SK-N-SH treated with all-trans-retinoic acid at 6 μM for 48 hours (cell line): ENCODE measurements around the gene CISD3.

Experiments
- ATAC-seq: fragments of 200-7000 bp; cut with Tn5 transposase; 3 replicates; pipeline ENCODE4 v1.9.1; 2020; ENCODE audit warnings: mild to moderate bottlenecking, moderate library complexity
- ARNTL ChIP-seq: fragments of 450-650 bp; formaldehyde crosslinking; IDR thresholded peaks from 2 replicates; pipeline ENCODE4 v1.5.0; 2020; ENCODE audit warnings: low read depth, mild to moderate bottlenecking, moderate library complexity, borderline replicate concordance
- BACH2 ChIP-seq: fragments of 250-450 bp; sonication (Bioruptor Pico); IDR thresholded peaks from 2 replicates; pipeline ENCODE4 v1.9.0; 2021; ENCODE audit warnings: mild to moderate bottlenecking, borderline replicate concordance
- CREB5 ChIP-seq: fragments of 250-450 bp; sonication (Bioruptor Pico); IDR thresholded peaks from 2 replicates; pipeline ENCODE4 v1.5.1; 2020; ENCODE audit warnings: low read depth, mild to moderate bottlenecking, moderate library complexity
- CSDC2 ChIP-seq: fragments of 250-450 bp; sonication (Bioruptor Pico); IDR thresholded peaks from 2 replicates; pipeline ENCODE4 v1.5.0; 2020; ENCODE audit warnings: mild to moderate bottlenecking, moderate library complexity
- CSRNP3 ChIP-seq: fragments of 250-450 bp; sonication (Bioruptor Pico); IDR thresholded peaks from 2 replicates; pipeline ENCODE4 v1.5.1; 2021; ENCODE audit warnings: mild to moderate bottlenecking, moderate library complexity
- ESRRG ChIP-seq: fragments of 250-450 bp; sonication (Bioruptor Pico); IDR thresholded peaks from 2 replicates; pipeline ENCODE4 v1.6.1; 2021; ENCODE audit warnings: mild to moderate bottlenecking
- ISL1 ChIP-seq: fragments of 250-450 bp; sonication (Bioruptor Pico); IDR thresholded peaks from 2 replicates; pipeline ENCODE4 v2.1.2; 2022; ENCODE audit warnings: mild to moderate bottlenecking, moderate library complexity
- OSR1 ChIP-seq: fragments of 250-450 bp; sonication (Bioruptor Pico); IDR thresholded peaks from 2 replicates; pipeline ENCODE4 v1.8.0; 2022; ENCODE audit warnings: moderate library complexity, mild to moderate bottlenecking, inconsistent platforms
- PATZ1 ChIP-seq: fragments of 250-450 bp; sonication (Bioruptor Pico); IDR thresholded peaks from 2 replicates; pipeline ENCODE4 v1.8.0; 2020; ENCODE audit warnings: mild to moderate bottlenecking, moderate library complexity, borderline replicate concordance
- PPARA ChIP-seq: fragments of 250-450 bp; sonication (Bioruptor Pico); IDR thresholded peaks from 2 replicates; pipeline ENCODE4 v1.5.0; 2020; ENCODE audit warnings: mild to moderate bottlenecking, borderline replicate concordance
- RARB ChIP-seq: fragments of 250-450 bp; sonication (Bioruptor Pico); IDR thresholded peaks from 2 replicates; pipeline ENCODE4 v1.8.0; 2021; ENCODE audit warnings: mild to moderate bottlenecking, moderate library complexity
- SNAI2 ChIP-seq: fragments of 250-450 bp; sonication (Bioruptor Pico); IDR thresholded peaks from 2 replicates; pipeline ENCODE4 v1.5.0; 2020; ENCODE audit warnings: mild to moderate bottlenecking, moderate library complexity
- TCF4 ChIP-seq: fragments of 250-450 bp; sonication (Bioruptor Pico); IDR thresholded peaks from 2 replicates; pipeline ENCODE4 v1.8.0; 2021; ENCODE audit warnings: mild to moderate bottlenecking, moderate library complexity, borderline replicate concordance
- TOX ChIP-seq: fragments of 250-450 bp; sonication (Bioruptor Pico); IDR thresholded peaks from 2 replicates; pipeline ENCODE4 v1.8.0; 2021; ENCODE audit warnings: mild to moderate bottlenecking, moderate library complexity, borderline replicate concordance
- TSHZ2 ChIP-seq: fragments of 250-450 bp; sonication (Bioruptor Pico); IDR thresholded peaks from 2 replicates; pipeline ENCODE4 v1.5.0; 2020; ENCODE audit warnings: mild to moderate bottlenecking, moderate library complexity
- ZC3H10 ChIP-seq: fragments of 250-450 bp; sonication (Bioruptor Pico); IDR thresholded peaks from 2 replicates; pipeline ENCODE4 v1.5.1; 2021; ENCODE audit warnings: mild to moderate bottlenecking, moderate library complexity
- ZFP3 ChIP-seq: fragments of 250-450 bp; sonication (Bioruptor Pico); IDR thresholded peaks from 2 replicates; pipeline ENCODE4 v1.5.0; 2020; ENCODE audit warnings: mild to moderate bottlenecking, moderate library complexity
- ZNF565 ChIP-seq: fragments of 450-650 bp; formaldehyde crosslinking; conservative IDR thresholded peaks from 2 replicates; pipeline ENCODE4 v1.5.0; 2020; ENCODE audit warnings: low read depth, mild to moderate bottlenecking, moderate library complexity
- ZNF70 ChIP-seq: fragments of 450-650 bp; formaldehyde crosslinking; IDR thresholded peaks from 2 replicates; pipeline ENCODE4 v1.5.0; 2020; ENCODE audit warnings: mild to moderate bottlenecking, moderate library complexity
- ZNF8 ChIP-seq: fragments of 450-650 bp; formaldehyde crosslinking; IDR thresholded peaks from 2 replicates; pipeline ENCODE4 v1.5.0; 2020; ENCODE audit warnings: mild to moderate bottlenecking, moderate library complexity

The CISD3 gene

GRCh38 chr17:38705523-38705802, 24.7 kb upstream of the CISD3 start:
- ATAC-seq: peak; percentile 17; the same call in 2 of the 3 replicates
- TF ChIP-seq TOX (CRISPR knock-in tag): no peak
- TF ChIP-seq OSR1 (CRISPR knock-in tag): no peak
- TF ChIP-seq, all 23 proteins: peak for 0

DNA sequence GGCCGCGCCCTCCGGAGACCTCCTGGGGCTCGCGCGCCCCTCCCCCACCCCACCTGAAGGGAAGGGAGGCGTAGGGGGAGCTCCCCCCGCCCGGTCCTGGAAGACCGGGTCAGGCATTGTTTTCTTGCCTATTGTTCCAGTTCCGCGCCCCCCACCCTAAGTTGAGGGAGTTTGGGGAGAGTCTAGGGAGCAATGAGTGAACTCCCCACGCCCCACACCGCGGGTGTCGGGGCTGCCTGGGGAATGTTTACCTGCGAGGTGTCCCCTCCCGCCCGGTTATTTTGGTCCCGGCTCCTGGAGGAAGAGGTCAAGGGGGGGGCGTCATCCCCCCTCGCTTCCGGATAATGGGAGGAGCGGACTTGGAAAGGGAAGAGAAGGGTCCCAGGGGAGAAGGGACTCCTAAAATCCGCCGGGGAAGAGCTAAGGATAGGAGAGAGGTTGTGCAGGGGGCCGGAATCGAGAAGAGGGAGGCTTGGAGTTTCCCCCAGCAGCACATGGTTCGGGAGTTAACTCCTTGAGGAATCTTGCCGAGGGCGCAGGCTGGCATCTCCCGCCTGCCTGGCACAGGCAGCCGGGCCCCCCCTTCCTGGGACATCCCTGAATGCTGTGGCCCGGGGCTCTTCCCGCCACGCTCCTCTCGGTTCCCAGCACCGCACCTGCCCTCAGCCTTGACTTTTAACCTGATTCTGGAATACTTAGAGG, 24.2 kb upstream of the CISD3 start:
- TF ChIP-seq ZNF565 (no peak), ZNF8 (CRISPR knock-in tag) (no peak), ZC3H10 (CRISPR knock-in tag) (no peak)
- ATAC-seq: peak; percentile 20

DNA sequence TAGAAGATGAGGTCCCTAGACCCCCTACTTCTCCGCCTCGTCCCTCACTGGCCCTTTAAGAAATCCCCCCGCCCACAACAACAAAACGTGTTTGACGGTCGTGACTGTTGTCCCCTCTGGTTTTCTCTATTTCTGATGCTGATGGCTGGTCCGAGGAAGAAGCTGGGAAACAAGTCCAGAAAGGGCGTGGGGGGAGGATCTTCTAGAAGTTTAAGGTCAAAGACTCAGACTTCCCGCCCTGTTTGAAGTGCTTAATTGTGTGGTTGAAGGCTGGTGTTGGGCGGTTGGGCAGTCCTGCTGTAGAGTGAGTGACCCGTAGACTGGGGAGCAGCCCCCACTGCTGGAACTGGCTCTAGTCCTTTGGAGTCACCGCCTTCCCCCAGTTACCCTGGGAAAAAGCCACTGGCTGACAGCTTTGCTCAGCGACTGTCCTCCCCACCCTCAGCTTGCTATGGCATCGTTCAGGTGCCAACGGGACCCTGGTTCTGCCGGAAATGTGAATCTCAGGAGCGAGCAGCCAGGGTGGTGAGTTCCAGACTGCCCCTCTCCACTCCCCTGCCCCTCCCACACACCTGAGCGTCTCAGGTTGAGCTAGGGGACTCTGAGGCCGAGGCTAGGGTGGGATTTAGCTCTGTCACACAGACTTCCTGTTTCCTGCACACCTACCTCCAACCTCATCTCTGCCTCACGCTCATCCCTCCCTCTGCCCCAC, 23.5 kb upstream of the CISD3 start:
- TF ChIP-seq RARB (no peak), BACH2 (CRISPR knock-in tag) (no peak), OSR1 (CRISPR knock-in tag) (no peak), SNAI2 (CRISPR knock-in tag) (no peak), CREB5 (no peak), ZNF8 (CRISPR knock-in tag) (no peak), ISL1 (no peak), ZFP3 (CRISPR knock-in tag) (no peak), ESRRG (CRISPR knock-in tag) (no peak), TCF4 (no peak), PPARA (CRISPR knock-in tag) (no peak)
- no peak for ATAC-seq

DNA sequence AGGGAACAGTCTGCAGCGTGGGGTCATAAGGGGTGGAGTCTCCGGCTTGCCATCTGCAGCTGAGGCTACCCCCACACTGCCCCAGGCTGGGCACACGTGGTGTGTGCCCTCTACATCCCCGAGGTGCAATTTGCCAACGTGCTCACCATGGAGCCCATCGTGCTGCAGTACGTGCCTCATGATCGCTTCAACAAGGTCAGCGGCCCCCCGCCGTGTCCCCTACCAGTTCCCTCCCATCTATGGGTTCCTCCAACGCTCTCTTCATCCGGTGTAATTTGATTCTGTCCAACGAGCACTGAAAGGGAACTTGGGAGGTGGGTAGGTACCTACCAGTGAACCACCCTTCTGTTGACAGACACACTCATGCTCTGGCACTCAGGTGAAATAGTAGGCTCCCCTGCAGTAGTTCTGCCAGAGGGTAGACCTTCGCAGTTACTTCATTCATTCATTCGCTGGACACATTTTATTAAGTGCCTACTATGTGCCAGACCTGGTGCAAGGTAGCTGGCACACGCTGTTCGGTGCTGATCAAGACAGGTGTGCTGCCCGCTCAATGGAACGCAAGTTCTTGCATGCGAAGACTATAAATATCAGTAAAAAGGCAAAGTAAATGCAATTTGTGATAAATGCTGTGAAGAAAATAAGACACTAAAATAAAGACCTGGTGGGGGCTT, 22.3 kb upstream of the CISD3 start:
- no peak for ATAC-seq
- TF ChIP-seq CSRNP3: no peak
- TF ChIP-seq TCF4: no peak
- no peak for TF ChIP-seq BACH2 (CRISPR knock-in tag)
- no peak for TF ChIP-seq ZNF8 (CRISPR knock-in tag)
- TF ChIP-seq SNAI2 (CRISPR knock-in tag): no peak
- TF ChIP-seq TSHZ2 (CRISPR knock-in tag): no peak
- TF ChIP-seq PPARA (CRISPR knock-in tag): no peak
- no peak for TF ChIP-seq ZNF70 (CRISPR knock-in tag)
- no peak for TF ChIP-seq ARNTL (CRISPR knock-in tag)
- no peak for TF ChIP-seq CSDC2 (CRISPR knock-in tag)

GRCh38 chr17:38709104-38709820, 20.9 kb upstream of the CISD3 start:
- ATAC-seq: no peak
- TF ChIP-seq ISL1: no peak
- no peak for TF ChIP-seq PATZ1 (CRISPR knock-in tag)
- TF ChIP-seq ZNF565: no peak
- no peak for TF ChIP-seq ARNTL (CRISPR knock-in tag)
- no peak for TF ChIP-seq PPARA (CRISPR knock-in tag)
- no peak for TF ChIP-seq OSR1 (CRISPR knock-in tag)
